C1 segment of cervical spinal cord (tissue), 14 donors: ENCODE measurements around the gene MAGI1.

ENCODE experiments used
- DNase-seq, 14 donors: peaks; one replicate each; lab custom pipeline; 2025; lab: John Stamatoyannopoulos, UW

Gene MAGI1

DNA sequence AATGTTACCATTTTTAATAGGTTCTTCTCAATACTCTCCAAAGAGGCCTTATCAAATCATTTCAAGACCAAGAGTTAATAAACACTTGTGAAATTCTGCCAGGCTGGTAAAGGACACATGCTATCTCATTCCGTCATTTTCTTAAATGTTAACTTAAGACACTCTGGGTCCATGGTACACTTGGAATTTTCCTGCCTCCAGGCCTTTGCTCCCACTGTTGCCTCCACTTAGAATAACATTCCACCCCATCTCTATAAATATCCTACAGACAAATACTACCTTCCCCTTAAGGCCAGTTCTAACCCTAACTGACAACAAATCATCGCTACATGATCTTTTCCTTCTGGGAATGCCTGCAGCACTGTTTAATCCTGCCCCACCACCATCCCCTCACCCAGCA lies 24.1 kb downstream of the MAGI1 start:
- DNase-seq = no peak

DNA sequence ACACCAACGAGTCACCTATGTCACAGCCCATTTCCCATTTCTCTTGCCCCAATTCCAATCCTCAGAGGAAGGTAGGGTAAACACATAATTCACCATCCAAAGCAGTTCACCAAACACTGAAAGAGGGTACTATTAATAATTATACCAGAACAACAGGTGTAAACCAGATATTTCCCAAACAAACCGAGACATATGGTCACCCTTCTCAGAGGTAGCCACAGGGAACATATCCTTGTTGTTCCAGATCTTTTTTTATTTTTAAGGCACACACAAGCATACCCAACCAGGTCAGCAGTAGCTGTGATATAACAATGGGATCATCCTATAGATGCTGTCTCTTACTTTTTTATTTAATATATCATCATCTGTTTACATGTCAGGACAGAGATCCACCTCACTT lies 24.7 kb downstream of the MAGI1 start:
- DNase-seq = peak in 1 of 14 donors; percentile 85

- DNase-seq = no peak
Measured at GRCh38 chr3:66012711-66013110, 26.0 kb downstream of the MAGI1 start.

- DNase-seq = no peak
Measured at GRCh38 chr3:66010739-66011655, 27.7 kb downstream of the MAGI1 start.

GRCh38 chr3:66010348-66010738 lies 28.4 kb downstream of the MAGI1 start:
- DNase-seq = no peak

DNA sequence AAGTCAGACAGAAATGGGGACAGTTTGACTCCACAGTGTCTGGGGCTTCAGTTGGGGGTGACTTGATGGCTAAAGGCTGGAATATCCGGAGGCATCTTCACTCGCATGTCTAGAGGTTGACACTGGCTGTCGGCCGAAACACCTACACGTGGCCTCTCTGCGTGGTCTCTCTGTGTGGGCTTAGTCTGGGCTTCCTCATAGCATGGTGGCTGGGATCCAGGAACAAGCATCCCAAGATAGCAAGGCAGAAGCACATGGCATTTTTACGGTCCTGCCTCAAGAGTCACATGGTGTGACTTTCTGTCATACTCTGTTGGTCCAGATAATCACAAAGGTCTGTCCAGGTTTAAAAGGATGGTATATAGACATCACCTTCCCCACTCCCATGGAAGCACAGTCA lies 34.5 kb downstream of the MAGI1 start:
- peak in 3 of 14 donors; percentile 2 to 88 (median 14) for DNase-seq

DNA sequence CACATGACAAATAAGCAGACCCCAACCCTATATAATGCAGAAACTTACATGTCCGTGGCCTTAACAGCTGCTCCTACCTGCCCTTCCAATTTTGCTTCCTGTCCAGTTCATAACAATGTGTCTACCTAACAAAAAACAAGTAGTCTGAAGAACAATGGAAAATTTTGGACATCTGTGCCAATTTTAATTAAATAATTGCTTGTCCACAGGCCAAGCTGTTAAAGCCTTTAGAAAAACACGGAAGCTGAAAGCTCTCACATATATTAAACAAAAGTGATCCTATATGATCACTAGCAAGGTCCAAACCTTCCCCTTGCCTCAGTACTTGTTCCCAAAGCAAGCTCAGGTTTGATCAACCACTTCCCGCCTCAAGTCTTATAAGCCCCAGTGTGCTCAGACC lies 37.1 kb downstream of the MAGI1 start:
- peak in 1 of 14 donors; percentile 19 for DNase-seq

DNA sequence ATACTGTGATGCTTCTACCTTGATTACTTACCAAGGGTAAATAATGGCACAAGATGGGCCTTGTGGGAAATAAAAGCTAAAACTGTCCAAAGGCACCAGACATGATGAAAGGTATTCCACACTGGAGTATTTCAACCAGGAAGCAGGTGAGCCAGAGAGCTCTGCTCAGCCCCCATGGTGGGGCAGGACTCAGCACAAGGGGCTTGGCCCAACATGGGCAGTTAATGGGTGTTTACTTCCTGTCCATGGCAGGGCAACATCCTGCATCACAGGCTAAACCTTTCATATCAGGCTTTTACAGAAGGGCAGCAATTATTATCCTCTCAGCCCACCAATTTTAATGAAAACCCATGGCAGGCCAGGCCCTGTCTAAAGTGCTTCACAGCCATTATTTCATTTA lies 38.2 kb downstream of the MAGI1 start:
- DNase-seq = no peak

DNA sequence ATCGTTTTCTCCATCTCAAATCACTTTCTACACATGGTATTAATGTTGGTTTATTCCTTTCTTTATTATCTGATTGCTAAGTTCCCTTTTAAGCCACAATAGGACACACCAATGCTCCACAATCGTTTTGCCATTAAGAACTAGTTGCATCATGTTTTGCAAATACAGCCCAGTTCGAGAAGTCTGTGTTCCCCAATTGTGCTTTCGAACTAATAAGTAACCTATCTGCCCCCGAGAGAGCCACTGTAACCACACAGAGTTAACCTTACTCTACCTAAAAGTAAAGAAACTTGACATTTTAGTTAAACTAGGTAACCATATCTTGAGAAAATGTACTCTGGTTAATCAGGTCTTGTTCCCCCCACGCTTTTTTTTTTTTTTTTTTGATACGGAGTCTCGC lies 39.1 kb downstream of the MAGI1 start:
- DNase-seq = no peak

DNA sequence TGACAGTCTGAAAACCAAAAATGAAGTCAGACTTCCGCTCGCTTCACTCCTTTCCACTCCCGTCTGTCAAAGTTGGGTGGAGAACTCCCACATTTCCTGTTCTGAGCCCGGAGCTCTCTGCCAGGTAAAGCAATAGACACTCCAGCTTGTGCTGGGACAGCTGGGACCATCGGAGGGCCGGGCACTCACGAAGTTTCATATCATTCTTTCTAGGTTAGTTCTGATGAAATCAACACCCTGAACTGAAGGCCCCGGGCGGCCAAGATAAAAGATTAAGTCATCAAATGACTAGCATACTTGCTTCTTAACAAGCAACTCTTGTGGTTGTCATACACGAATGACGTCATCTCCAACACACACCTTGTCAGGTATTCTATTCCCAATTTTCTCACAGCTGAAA lies 42.1 kb downstream of the MAGI1 start:
- no peak for DNase-seq

- DNase-seq = no peak
Measured at GRCh38 chr3:65995515-65995914, 43.2 kb downstream of the MAGI1 start.

DNA sequence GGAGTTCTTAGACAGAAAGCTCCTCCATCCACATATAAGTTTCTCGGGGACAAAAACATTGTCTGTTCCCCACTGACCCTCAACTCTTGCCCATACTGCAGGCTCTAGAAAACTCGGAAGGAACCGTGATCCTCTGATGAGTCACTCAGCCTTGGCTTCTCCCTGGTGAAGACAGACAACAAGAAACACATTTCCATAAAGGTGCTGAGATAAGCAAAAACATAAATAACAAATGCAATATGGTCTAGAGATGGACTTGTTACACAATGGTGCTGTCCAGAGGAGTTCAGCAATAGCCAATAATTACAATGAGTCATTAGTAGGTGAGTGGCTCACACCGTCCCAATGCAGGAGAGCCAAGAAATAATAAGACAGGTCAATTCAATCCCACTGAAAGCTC lies 43.7 kb downstream of the MAGI1 start:
- no peak for DNase-seq

- no peak for DNase-seq
Measured at GRCh38 chr3:65993134-65993900, 45.4 kb downstream of the MAGI1 start.

GRCh38 chr3:65992106-65992505 lies 46.6 kb downstream of the MAGI1 start:
- DNase-seq = no peak

DNA sequence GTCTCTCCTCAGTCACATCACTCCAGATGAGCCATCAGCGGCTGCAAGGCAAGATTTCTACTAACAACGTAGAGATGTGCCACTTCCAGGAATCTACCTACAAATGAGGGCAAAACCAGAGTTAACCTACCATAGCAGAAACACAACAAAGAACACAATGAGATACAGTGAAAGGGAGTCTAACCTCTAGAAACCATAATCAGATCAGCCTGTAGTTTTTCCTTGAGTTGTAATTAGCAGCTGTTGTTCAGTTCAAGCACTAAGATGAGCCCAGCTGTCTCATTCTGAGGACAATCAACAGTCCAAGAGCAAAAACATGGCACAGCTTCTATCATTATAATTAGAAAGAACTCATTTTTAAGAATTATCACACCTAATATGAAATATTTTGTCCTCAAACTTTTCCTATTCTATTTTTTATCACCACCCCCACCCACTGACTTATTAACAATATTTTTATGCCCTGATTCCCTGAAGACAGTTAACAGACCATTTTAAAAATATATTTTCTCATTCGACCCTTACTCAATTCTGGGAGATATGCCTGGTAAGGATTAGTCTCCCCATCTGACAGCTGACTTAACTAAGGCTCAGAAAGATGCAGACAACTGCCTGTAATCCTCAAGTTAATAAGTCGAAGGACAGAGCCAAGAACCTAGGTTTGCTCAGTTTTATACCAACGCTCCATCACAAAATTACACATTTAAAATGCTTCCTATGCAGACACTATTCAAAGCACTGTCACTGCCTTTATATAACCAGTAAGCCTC lies 50.1 kb downstream of the MAGI1 start:
- no peak for DNase-seq

DNA sequence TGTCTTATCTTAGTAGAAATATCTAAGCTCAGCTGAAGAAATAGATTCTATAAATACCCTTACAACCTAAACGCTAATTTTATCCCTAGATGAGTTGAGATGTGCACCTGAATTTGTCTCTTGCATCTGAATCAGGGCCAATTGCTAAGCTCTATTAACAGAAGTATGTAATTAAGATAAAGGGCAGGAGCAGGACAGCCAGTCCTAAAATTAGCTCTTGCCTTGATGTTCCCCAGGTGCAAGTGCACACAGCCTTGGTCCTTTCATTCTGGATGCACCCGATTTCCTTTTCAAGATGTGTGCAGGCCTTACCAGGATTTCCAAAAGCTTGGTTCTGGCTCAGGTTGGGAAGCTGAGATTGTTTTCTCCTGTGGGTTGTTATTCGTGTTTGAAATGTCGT lies 52.4 kb downstream of the MAGI1 start:
- no peak for DNase-seq

DNA sequence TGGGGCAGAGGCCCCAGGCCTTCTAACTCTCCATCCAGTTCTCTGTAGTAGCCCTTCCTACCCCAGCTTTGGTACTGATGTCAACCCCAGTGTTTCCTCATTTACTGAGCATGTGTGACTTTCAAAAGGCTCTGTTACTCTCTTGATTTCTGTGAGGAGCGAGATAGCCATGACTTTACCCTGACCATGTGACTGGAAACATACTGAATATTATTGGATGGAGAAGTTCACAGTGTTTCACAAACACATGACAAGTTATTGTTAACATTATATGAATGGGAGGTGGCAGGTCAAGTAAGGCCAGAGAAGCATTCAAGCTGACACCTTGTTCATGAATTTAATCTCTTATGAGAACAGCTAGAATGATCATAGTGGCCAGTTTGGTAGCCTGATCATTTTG lies 53.7 kb downstream of the MAGI1 start:
- DNase-seq = no peak

DNA sequence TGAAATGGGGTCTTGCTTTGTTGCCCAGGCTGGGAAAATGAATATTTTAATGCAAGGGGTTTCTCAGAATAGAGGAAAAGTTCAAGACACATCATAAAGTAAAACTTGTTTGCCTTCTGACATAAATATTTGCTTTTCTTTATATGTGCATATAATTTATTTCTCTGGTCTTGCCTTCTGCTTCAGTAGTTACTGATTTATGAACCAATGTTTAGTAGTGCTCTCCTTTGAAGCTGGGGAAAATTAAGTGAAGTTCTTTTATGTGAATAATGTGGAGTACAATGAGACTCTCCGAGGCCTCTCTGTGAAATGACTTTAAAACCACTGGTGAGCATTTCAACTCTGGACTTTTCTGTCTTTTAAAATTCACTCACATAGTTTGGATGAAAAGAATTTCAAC lies 55.6 kb downstream of the MAGI1 start:
- DNase-seq = no peak

DNA sequence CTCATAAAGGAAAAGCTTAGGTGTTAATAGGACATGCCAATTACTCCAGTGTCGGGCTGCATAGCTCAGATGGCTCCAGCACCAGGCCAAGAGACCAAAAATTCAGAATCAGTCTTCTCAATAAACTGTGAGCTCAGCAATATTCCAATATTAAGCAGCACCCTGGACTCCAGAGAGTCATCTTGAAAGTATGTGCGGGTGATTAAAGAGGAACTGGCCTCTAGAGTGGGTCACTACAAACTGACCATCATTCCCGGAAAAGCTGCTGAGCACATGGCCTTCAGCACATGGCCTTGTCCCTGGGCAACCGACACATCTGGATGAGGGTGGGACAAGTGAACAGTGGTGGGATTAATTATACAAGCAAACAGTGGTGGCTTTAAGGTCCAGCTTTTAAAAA lies 59.0 kb downstream of the MAGI1 start:
- DNase-seq = peak in 2 of 14 donors; percentile 1 to 4

GRCh38 chr3:65979162-65979561 lies 59.6 kb downstream of the MAGI1 start:
- DNase-seq = peak in 2 of 14 donors; percentile 0 to 3

DNA sequence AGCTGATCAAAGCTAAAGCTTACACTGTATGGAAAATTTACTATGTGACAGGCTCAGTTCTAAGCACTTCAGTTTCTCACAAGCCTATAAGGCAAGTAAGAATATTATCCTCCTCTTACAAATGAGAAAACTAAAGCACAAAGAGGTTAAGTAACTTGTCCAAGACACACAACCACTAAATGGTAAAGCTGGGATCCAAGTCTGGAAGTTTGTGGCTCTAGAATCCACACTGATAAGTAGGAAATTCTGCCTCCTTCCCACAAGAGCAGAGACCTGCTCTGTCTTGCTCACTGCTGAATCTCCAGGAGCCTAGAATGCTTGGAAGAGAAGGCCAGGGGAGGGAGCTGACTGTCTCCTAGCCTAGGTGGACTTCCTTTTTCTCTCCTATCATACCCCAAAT lies 60.6 kb downstream of the MAGI1 start:
- no peak for DNase-seq

DNA sequence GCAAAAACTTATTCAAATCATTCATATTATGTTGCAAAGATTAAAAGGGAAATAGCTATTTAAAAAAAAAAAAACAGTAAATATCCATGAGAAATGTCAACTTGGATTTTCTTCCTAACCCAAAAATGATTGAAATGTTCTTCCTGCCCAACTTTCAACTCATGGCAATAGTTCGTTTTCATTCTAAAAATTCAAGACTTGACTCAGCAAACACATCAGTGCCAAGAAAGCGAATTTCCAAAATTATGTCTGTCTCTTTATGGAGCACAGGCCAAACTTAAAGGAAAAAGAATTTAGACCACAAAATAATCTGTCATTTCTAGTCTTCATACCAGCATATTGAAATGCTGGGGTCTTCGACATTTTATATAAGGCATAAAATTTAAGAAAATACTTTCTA lies 63.7 kb downstream of the MAGI1 start:
- DNase-seq = no peak
